H1 (cell line): ENCODE data around the gene FAM24A. TPM values are rescaled to one million over a fixed set of nuclear protein-coding genes. Genes with fewer than 3 reads are reported as not detected.

Source experiments
- CTCF ChIA-PET: fragments of 300-600 bp; sonication (Branson Sonifier 250); formaldehyde crosslinking; loops from one replicate; lab custom pipeline; 2021; ENCODE audit not compliant: partially characterized antibody; lab: Charles Lee
- POLR2A ChIA-PET: fragments of 300-600 bp; sonication (Branson Sonifier 250); formaldehyde crosslinking; loops from one replicate; lab custom pipeline; 2021; ENCODE audit warnings: inconsistent platforms; ENCODE audit not compliant: partially characterized antibody; lab: Charles Lee
- DNase-seq, 2 experiments: peaks; one replicate each; pipeline versions ENCODE4 v3.0.0 to v3.0.0-alpha.2; 2010 to 2022; ENCODE audit warnings: low spot score in 2 of 2, low read depth in 1 of 2, mixed read lengths in 1 of 2
- FAIRE-seq: peaks from 2 replicates; lab custom pipeline; 2011; peaks lifted over from hg19 to GRCh38; lab: Jason Lieb, UNC
- H2AFZ ChIP-seq: 2 replicates; pipeline ENCODE4 v1.8.1; 2012; ENCODE audit warnings: low read length, inconsistent platforms
- H2AK5ac ChIP-seq: 2 replicates; pipeline ENCODE4 v1.6.1; 2013; ENCODE audit warnings: low read depth, low read length
- H2BK120ac ChIP-seq: replicated peaks from 2 replicates; pipeline ENCODE3; 2013; ENCODE audit warnings: low read depth, low read length, inconsistent platforms
- H2BK12ac ChIP-seq: 2 replicates; pipeline ENCODE4 v1.6.1; 2013; ENCODE audit warnings: low read depth, low read length
- H2BK15ac ChIP-seq: 2 replicates; pipeline ENCODE4 v1.6.1; 2013; ENCODE audit warnings: low read length
- H2BK20ac ChIP-seq: 2 replicates; pipeline ENCODE4 v1.6.1; 2013; ENCODE audit warnings: low read length
- H2BK5ac ChIP-seq: 2 replicates; pipeline ENCODE4 v1.6.1; 2013; ENCODE audit warnings: low read depth, low read length
- H3K14ac ChIP-seq: 2 replicates; pipeline ENCODE4 v1.6.1; 2013; ENCODE audit warnings: inconsistent platforms; ENCODE audit not compliant: insufficient read length
- H3K18ac ChIP-seq: 2 replicates; pipeline ENCODE4 v1.6.1; 2013; ENCODE audit warnings: low read length; ENCODE audit errors: extremely low read depth
- H3K23ac ChIP-seq: 2 replicates; pipeline ENCODE4 v1.6.1; 2013; ENCODE audit warnings: inconsistent platforms; ENCODE audit not compliant: insufficient read length
- H3K23me2 ChIP-seq: 2 replicates; pipeline ENCODE4 v1.6.1; 2013; ENCODE audit warnings: low read depth, low read length
- H3K27ac ChIP-seq: 2 replicates; pipeline ENCODE4 v1.6.1; 2011; ENCODE audit warnings: low read depth, low read length, inconsistent platforms
- H3K27me3 ChIP-seq, 4 experiments: replicated peaks in 1 of 4; 1 replicate in 1 of 4; 2 replicates in 3 of 4; pipeline versions ENCODE4 v1.6.1 to v1.8.1; 2011 to 2013; ENCODE audit warnings: low read length in 3 of 4, mild to moderate bottlenecking in 3 of 4, inconsistent platforms in 2 of 4, mixed read lengths in 2 of 4, moderate library complexity in 1 of 4; ENCODE audit not compliant: control insufficient read depth in 3 of 4, insufficient read depth in 3 of 4; ENCODE audit errors: extremely low read depth in 1 of 4
- H3K36me3 ChIP-seq, 4 experiments: 2 replicates each; pipeline versions ENCODE4 v1.6.1 to v1.8.1; 2011 to 2013; ENCODE audit warnings: mild to moderate bottlenecking in 4 of 4, low read length in 3 of 4, moderate library complexity in 2 of 4, control low read depth in 1 of 4, inconsistent platforms in 1 of 4; ENCODE audit not compliant: insufficient read depth in 4 of 4, control insufficient read depth in 2 of 4
- H3K4ac ChIP-seq: replicated peaks from 2 replicates; pipeline ENCODE3; 2013; ENCODE audit warnings: low read length, low read depth, mixed read lengths, inconsistent platforms; ENCODE audit not compliant: insufficient read length
- H3K4me1 ChIP-seq, 4 experiments: replicated peaks in 1 of 4; 1 replicate in 1 of 4; 2 replicates in 3 of 4; pipeline versions ENCODE4 v1.6.1 to v1.8.1; 2011 to 2013; ENCODE audit warnings: low read length in 3 of 4, inconsistent platforms in 2 of 4, mixed read lengths in 1 of 4; ENCODE audit not compliant: insufficient read depth in 4 of 4, control insufficient read depth in 3 of 4
- H3K4me2 ChIP-seq, 2 experiments: 2 replicates each; pipeline versions ENCODE4 v1.6.1 to v1.8.1; 2011 to 2013; ENCODE audit warnings: low read depth in 2 of 2, low read length in 2 of 2, control low read depth in 1 of 2, inconsistent platforms in 1 of 2, mild to moderate bottlenecking in 1 of 2; ENCODE audit not compliant: insufficient read depth in 1 of 2
- H3K4me3 ChIP-seq, 4 experiments: fragments of 200-600, 300-600 bp in 1 of 4; sonication (generic), shearing (Covaris generic), sonication (Bioruptor Twin) in 1 of 4; 2 replicates each; pipeline versions ENCODE4 v1.5.1 to v1.8.1; 2011 to 2016; ENCODE audit warnings: low read length in 4 of 4, low read depth in 3 of 4, control low read depth in 2 of 4, inconsistent platforms in 2 of 4, mild to moderate bottlenecking in 2 of 4, mixed read lengths in 1 of 4, moderate library complexity in 1 of 4; ENCODE audit not compliant: insufficient read depth in 2 of 4; ENCODE audit errors: extremely low read depth in 1 of 4
- H3K56ac ChIP-seq: replicated peaks from 2 replicates; pipeline ENCODE3; 2013; ENCODE audit warnings: low read depth, mild to moderate bottlenecking, mixed read lengths, low read length, inconsistent platforms; ENCODE audit not compliant: insufficient read length
- H3K79me1 ChIP-seq: 2 replicates; pipeline ENCODE4 v1.6.1; 2013; ENCODE audit warnings: low read depth, low read length, control low read depth
- H3K79me2 ChIP-seq, 2 experiments: 2 replicates each; pipeline versions ENCODE4 v1.6.1 to v1.8.1; 2012 to 2013; ENCODE audit warnings: low read length in 2 of 2, mild to moderate bottlenecking in 2 of 2, inconsistent platforms in 1 of 2; ENCODE audit not compliant: insufficient read depth in 2 of 2, control insufficient read depth in 1 of 2
- H3K9ac ChIP-seq, 4 experiments: replicated peaks in 1 of 4; 1 replicate in 1 of 4; 2 replicates in 3 of 4; pipeline versions ENCODE4 v1.6.1 to v1.8.1; 2011 to 2013; ENCODE audit warnings: low read depth in 3 of 4, low read length in 3 of 4, control low read depth in 2 of 4, mild to moderate bottlenecking in 2 of 4, moderate library complexity in 2 of 4, inconsistent platforms in 1 of 4; ENCODE audit errors: extremely low read depth in 1 of 4
- H3K9me3 ChIP-seq, 2 experiments: 2 replicates each; pipeline versions ENCODE4 v1.6.1 to v1.8.1; 2012 to 2013; ENCODE audit warnings: mild to moderate bottlenecking in 2 of 2, moderate library complexity in 2 of 2, control low read depth in 1 of 2, inconsistent platforms in 1 of 2, low read depth in 1 of 2, low read length in 1 of 2, mixed read lengths in 1 of 2; ENCODE audit not compliant: insufficient read depth in 2 of 2
- H4K20me1 ChIP-seq, 2 experiments: replicated peaks in 1 of 2; 2 replicates each; pipeline versions ENCODE3 to v1.8.1; 2011 to 2013; ENCODE audit warnings: inconsistent platforms in 2 of 2, low read length in 2 of 2, mild to moderate bottlenecking in 1 of 2; ENCODE audit not compliant: insufficient read depth in 2 of 2, control insufficient read depth in 1 of 2
- H4K5ac ChIP-seq: 2 replicates; pipeline ENCODE4 v1.6.1; 2013; ENCODE audit warnings: low read length, low read depth, mixed read lengths, inconsistent platforms; ENCODE audit not compliant: insufficient read length
- H4K8ac ChIP-seq: 2 replicates; pipeline ENCODE4 v1.8.0; 2013; ENCODE audit warnings: mild to moderate bottlenecking, moderate library complexity, low read length, inconsistent platforms; ENCODE audit not compliant: insufficient read depth; ENCODE audit errors: extremely low read depth
- H4K91ac ChIP-seq: replicated peaks from 2 replicates; pipeline ENCODE3; 2013; ENCODE audit warnings: low read length, mixed read lengths, inconsistent platforms; ENCODE audit not compliant: insufficient read length
- YY1 ChIP-seq: IDR thresholded peaks from 2 replicates; pipeline ENCODE4 v1.6.1; 2011; ENCODE audit warnings: low read depth, mild to moderate bottlenecking, low read length
- WGBS, 2 experiments: shearing (Covaris generic) in 1 of 2; methylation state at CpG; one replicate each; pipeline versions ENCODE4 v1.1.6 to v1.1.7; 2013 to 2015; ENCODE audit warnings: low lambda C conversion rate in 2 of 2, mixed read lengths in 2 of 2, inconsistent platforms in 1 of 2, low coverage in 1 of 2, missing lambda C conversion rate in 1 of 2; ENCODE audit not compliant: insufficient replicate concordance in 2 of 2, insufficient coverage in 1 of 2, insufficient read length in 1 of 2; ENCODE audit errors: extremely low coverage in 1 of 2, missing lambda C conversion rate in 1 of 2; 5-methylcytosine and 5-hydroxymethylcytosine counted together
- polyA plus RNA-seq, 7 experiments: library from polyadenylated mRNA; depleted of rRNA in 3 of 7; stranded (reverse) in 5 of 7; unstranded in 2 of 7; fragments of >200 nt in 5 of 7; fragments of 200-250 nt in 2 of 7; gene quantifications; 1 replicate in 5 of 7; 2 replicates in 1 of 7; 4 replicates in 1 of 7; pipeline versions ENCODE4 v1.2.1 to v1.2.3, GENCODE V29; 2011 to 2013; ENCODE audit warnings: missing spikeins in 2 of 7, mixed read lengths in 2 of 7
- total RNA-seq: library from RNA; stranded (reverse); fragmentation: NEBNext Ultra II Directional; extraction: Animal tissue kit (Norgen Biotek cat#: 25700); gene quantifications from 2 replicates; pipeline ENCODE4 v1.2.1, GENCODE V29; 2021

Gene FAM24A
- total and polyA plus RNA-seq, 2 of the 8 experiments (the other 6 are each of a cell fraction or from before 2014, with no cell fraction given): not detected

DNA sequence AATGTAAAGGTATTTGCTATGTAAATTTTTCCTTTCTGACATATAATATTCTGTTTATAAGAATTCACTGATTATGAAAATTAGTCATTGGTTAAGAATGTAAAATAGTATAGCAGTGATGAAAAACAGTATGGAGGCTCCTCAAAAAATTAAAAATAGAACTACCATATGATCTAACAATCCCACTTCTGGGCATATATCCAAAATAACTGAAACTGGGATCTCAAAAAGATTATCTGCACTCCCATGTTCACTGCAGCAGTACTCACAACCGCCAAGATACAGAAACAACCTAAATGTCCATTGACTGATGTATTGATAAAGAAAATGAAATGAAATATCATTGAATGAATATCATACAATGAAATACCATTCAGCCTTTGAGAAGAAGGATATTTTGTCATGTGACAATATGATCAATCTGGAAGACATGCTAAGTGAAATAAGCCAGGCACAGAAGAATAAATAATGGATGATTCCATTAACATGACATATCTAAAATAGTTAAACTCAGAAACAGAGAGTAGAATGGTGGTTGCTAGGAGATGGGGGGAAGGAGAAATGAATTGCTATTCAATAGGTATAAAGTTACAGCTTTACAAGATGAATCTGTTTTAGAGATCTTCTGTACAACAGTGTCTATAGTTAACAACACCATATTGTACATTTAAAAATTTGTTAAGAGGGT, 29.6 kb downstream of the FAM24A start:
- Histone ChIP-seq H3K27me3 (no peaks in the 10 kb centered on the region), H3K14ac (no peak overlapping the region), H4K8ac (no peak overlapping the region), H3K23ac (no peak overlapping the region), H2BK12ac (no peak overlapping the region), H3K4me1 (no peaks in the 10 kb centered on the region), H2BK20ac (no peak overlapping the region), H3K79me2 (no peaks in the 10 kb centered on the region), H4K91ac (no peak overlapping the region), H3K36me3 (peaks cover 0 to 19% (median 7%) of the 10 kb centered on the region in 4 experiments; a peak in 4 of 8 replicates), H3K23me2 (no peaks in the 10 kb centered on the region), H3K27ac (no peak overlapping the region), H4K5ac (no peak overlapping the region), H2AFZ (no peak overlapping the region), H3K4me3 (no peak overlapping the region), H2BK120ac (no peak overlapping the region), H3K56ac (no peak overlapping the region), H2AK5ac (no peak overlapping the region), H2BK15ac (no peak overlapping the region), H3K79me1 (no peaks in the 10 kb centered on the region), H2BK5ac (no peak overlapping the region), H3K4me2 (no peak overlapping the region), H4K20me1 (no peaks in the 10 kb centered on the region), H3K18ac (no peak overlapping the region), H3K9me3 (no peaks in the 10 kb centered on the region), H3K4ac (no peak overlapping the region), H3K9ac (no peak overlapping the region)
- FAIRE-seq (no peak), DNase-seq (no peak)
- ChIA-PET CTCF (no interaction called here), POLR2A (no interaction called here)
- TF ChIP-seq YY1: no peak
- 100% methylated on average over 1 of the region's 1 CpG; no CpG with 5 or more reads in 1 of the 2 experiments for WGBS, 2 experiments
